HG03175 (cell line): ENCODE data around the gene GSE1.

ENCODE experiments used
- ATAC-seq: cut with Tn5 transposase; IDR thresholded peaks from one replicate; pipeline ENCODE4 v1.9.1; 2021; ENCODE audit warnings: mild to moderate bottlenecking, moderate library complexity; ENCODE audit not compliant: unreplicated experiment

The GSE1 gene

DNA sequence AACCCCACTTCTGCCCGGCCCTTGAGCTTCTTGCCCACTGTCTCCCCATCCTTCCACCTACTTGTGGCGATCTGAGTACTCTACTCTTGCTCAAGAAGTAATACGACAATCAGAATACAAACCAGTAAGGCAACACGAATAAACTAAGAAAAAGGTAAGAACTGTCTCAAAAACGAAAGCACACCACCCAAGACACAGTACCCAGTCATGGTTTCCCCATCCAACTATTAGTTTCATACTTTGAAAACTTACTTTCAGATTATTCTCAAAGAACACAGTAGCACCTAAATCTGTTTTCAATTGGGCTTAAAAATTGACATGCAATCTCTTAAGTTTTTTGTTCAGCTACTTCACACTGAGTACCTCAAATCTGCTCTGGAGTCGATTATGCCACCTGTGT is 61.7 kb downstream of the GSE1 start:
- ATAC-seq, result no peak

DNA sequence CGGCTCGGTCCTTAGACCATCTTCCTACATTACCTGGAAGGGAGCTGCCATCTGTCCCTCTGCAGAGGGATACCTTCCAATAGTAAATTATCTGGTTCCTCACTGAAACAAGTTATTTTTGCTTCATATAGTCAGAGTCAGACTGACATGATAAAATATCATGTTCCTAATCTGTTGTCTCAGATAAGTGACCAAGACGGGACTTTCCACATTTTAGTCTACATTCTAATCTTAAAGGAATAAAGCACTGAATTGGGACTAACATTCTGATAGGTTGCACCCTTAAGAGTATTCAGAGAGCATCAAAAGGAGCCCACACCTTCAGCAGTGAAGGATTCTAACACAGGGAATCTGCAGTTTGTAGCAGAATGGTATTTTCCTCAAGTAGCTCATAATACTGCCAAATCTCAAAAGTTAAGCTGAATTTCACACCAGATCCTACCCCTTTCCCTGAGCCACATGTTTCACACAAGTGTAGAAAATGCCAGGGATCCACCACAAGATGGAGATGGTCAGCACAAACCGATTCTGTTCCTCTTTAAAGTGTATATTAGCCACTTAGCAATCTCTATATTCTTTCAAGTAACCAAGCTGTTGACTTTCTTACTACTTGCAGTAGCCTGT is 62.2 kb downstream of the GSE1 start:
- no peak for ATAC-seq

DNA sequence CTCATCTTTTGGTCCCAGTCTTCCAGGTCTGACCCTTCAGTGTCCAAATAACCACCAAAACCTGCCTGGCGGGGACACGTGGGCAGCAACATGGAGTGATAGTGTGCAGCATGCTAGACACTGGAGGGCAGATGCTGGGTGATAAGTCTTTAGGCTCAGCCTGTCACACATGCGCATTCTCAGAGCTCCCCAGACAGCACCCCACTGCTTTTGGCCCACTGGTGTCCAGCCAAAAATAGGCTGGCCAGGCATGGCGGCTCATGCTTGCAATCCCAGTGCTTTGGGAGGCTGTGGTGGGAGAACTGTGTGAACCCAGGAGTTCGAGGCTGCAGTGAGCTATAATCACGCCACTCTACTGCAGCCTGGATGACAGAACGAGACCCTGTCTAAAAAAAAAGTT is 63.3 kb downstream of the GSE1 start:
- ATAC-seq, result no peak

DNA sequence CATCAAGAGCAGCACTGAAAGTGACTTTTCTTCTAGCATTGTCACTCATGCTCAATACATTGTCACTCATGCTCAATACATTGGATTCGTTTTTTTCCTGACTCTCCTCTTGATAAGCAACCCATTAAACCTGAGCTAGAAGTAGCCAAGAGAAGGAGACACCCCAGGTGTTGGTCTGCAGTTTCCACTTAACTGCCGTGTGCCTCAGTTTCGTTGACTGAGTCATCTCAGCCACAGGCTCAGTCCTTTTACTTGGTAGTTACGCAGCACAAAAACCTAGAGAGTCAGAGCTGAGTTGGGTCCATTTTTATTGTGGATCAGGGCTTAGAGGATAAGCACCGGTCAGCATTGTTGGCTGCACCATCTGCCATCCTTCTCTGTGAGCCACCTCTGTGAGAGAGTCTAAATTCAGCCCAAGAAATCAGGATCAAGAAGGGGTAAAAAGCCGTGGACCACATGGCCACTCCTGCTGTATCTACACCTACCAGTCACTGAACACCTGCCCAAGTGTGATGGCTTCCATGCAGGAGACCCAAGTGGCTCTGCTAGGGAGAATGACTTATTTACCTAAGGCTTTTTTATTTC is 64.4 kb downstream of the GSE1 start:
- no peak for ATAC-seq

DNA sequence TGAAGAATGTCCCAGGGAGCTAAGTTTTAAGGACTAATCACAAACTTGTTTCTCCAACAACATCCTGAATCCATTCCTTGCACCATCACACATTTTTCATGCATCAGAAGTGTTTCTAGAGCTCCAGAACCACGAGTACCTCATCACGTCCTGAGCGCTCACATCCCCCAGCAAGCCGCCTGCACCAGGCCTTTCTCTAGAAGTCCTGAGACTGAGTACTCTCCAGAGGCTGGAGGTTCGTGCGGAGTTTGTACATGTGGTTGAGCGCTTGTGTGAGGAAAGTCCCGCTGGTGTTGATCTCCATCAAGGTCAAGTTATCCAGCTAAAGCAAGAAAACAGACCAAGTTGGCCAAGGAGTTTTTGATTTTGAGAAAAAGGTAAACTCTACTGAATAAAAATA is 64.9 kb downstream of the GSE1 start:
- no peak for ATAC-seq

DNA sequence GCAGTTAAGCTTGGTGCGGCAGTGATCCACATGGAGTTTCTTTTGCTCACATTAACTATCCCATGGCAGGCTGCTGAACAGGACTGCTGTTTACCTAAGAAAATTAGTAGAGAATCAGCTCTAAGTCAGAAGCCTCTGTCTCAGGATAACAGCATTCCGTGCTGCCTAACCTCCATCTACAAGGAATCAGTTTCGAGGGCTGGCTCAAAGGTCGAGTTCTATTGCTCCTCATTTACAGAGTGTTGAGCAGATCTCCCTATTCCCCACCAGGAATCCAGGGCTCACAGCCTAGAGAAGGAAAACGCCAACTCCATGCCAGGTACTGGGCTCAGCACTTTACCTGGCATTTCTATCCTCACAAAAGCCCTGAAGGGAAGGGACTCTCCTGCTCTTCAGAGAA is 65.7 kb downstream of the GSE1 start:
- no peak for ATAC-seq

DNA sequence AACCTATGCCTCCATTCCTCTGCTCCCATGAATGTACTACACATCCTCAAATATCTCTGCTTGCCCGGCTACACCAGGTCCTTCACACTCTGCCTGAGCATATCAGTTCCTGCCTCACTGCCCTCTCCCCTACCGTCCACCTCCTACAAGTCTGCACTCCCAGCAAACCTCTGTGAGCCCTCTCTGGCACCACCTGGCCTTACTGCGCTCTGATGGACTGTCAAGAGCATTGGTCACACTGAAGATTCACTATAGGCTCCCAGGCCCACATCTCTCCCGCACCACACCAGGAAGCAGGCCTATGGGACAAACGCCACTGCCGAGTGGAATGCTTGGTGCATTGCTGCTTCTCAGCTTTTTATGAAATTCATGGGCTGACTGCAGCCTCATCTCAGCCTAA is 66.7 kb downstream of the GSE1 start:
- no peak for ATAC-seq

DNA sequence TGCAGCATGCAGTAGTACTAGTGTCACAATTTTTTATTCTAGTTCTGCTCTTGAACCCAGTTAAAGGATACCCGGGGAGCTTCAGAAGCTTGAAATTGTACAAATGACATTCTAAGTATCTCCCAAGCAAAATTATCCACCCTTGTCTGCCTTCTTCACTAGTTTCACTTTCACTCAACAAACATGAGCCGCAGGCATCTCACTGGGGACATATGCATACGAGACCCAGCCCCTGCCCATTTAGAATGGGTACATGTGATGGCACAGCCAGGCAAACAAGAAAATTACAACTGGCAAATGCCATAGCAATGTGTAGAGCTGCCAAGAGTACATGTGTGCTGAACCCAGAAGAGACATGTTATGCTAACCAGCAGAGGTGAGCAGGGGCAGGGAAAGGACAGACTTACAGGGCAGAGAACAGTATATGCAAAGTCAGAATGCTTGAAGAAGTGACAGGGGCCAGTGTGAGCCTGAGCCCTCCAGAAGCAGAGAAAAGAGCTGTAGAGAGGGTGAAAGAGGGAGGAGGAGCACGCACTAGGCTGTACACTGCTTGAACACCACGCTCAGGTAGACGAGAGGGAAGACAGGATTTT is 67.3 kb downstream of the GSE1 start:
- ATAC-seq, result no peak

DNA sequence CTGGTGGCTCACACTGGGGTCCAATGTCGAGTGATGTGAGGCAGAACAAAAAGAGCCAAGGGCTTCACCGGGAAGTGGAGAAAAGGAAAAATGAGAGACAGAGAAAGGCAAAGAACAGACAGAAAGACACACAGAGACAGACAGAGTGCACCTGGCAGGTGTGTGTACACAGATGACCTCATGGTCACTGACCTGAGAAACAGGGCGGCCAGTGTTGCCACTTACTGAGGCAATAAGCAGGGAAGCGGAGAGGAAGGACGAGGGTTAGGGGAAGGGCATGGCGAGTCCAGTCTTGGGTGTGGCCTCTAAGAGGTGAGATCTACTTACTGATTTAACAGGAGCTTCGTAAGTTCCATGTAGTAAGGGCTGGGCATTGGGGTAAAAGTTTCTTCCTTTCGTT is 68.1 kb downstream of the GSE1 start:
- no peak for ATAC-seq

DNA sequence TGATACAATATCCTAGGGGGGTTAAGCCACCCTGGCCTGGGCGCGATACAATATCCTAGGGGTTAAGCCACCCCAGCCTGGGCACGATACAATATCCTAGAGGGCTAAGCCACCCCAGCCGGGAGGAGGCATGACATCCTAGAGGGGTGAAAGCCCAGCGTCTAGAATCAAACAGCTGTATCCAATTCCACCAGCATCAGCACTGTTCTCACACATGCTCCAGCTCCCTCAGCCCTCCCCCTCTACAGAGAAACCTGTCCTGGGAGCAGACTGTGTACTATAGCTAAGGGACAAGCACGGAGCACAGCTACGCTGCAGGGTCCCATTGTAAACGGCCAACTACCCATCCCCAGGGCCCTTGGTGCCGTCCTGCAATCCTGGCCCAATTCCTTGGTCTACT is 69.4 kb downstream of the GSE1 start:
- no peak for ATAC-seq

DNA sequence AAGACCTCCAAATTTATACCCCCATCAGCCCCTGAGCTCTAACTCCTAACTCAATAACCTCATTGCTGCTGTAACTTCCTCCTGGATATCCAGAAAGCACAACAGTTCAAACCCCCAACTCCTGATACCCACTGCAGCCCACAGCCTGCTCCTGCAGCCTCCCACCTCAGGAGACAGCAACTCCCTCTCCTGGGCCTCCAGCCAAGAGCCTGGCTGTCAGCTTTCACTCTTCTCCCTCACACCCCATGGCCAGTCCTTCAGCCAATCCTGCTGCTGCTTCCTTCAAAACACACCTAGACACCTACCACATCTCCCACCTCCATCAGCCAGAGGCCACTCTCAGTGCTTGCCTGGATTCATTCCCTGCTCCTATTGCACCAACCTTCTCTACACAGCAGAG is 70.2 kb downstream of the GSE1 start:
- no peak for ATAC-seq

DNA sequence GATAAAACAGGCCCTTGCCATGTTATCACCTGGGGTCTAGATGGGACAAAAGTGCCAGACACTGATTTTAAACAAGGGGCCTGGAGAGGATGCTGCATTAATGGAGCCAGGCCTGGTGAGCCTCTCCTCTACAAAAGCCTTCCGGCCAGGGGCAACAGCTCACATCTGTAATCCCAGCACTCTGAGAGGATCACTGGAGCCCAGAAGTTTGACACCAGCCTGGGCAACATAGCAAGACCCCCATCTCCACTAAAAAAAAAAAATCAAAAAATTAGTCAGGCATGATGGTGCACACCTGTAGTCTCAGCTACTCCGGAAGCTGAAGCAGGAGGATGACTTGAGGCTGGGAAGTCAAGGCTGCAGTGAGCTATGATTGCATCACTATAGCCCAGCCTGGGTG is 72.1 kb downstream of the GSE1 start:
- no peak for ATAC-seq

DNA sequence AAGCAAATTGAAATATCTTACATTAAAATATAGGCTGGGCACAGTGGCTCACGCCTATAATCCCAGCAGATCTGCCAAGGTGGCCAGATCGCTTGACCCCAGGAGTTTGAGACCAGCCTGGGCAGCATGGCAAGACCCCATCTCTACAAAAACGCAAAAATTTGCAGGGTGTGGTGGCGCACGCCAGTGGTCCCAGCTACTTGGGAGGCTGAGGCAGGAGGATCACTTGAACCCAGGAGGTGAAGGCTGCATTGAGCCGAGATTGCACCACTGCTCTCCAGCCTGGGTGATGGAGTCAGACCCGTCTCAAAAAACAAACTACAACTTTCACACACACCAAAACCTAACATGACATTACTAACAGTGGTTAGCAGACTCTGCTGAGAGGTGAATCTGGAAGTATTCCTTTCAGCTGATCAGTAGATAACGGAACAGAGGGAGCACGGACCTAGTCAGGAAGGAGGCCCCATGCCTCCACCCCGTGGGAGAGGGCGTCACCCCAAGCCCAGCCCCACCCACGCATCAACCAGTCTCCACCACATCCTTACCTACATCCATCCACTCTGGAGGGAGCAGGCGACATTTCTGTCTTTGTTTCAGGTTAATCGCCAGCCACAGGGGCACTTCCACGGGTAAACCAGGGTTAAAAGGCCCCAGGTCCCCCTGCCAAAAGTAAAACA is 73.9 kb downstream of the GSE1 start:
- no peak for ATAC-seq

DNA sequence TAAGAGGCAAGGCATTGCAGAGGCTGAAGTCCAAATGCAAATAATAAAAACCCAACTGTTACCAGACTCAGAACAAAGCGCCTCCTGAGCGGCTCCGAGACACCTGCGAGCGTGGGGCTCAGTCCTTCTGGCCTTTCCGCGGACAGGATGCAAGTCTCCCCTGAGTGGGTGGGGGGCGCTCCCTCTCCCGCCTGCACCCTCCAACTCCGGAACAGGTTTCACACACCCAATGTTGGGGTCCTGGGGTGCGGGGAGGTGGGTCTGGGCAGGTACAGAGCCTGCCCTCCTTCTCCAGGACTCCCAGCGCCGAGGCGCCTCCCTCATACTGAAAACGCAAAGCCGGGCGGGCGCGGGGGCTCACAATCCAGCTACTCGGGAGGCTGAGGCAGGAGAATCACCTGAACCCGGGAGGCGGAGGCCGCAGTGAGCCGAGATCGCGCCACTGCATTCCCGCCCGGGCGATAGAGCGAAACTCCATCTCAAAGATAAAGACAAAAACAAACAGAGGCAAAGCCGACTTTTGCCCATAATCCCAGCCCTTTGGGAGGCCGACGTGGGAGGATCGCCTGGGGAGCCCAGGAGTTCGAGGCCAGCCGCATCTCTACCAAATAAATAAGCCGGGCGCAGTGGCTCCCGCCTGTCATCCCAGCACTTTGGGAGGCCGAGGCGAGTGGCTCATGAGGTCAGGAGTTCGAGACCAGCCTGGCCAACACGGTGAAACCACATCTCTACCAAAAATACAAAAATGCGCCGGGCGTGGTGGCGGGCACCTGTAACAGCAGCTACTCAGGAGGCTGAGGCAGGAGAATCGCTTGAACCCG is 74.7 kb downstream of the GSE1 start:
- no peak for ATAC-seq

DNA sequence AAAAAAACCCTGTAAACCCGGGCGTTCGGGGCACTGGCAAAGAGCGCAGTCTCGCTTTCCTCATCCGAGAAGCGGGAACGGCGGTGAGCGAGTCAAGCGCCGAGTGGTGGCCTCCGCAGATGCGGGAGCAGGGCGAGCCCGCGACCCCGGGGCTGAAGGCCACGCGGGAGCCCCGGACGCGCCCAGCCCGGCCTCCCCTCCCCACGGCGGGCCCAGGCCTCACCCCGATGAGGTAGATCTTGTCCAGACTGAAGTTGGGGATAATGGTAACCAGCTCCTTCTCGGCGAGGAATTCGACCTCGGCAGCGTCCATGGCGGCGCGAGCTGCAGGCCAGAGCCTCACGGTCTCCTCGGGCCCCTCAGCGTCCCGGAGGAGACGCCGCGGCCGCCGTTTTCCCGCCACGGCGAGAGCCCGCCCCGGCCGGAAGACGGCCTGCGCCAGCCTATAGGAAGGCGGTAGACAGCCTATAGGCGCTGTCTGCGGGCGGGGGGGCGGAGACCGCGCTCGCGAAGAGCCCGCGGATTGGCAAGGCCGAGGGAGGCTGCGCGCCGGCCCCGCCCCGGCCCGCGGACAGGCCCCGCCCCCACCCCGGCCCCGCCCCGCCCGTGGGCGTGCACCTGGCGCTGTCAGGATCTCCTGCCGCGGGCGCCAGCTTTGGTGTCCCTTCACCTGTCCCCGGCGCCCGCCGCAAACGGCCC is 75.6 kb downstream of the GSE1 start, which contains the start of gene GINS2:
Gene GINS2, minus strand, starts transcription at position 369 of the 699 bp plus-strand sequence. Its CDS starts 56 bp downstream, at position 313.
- ATAC-seq, result peak; percentile 97

DNA sequence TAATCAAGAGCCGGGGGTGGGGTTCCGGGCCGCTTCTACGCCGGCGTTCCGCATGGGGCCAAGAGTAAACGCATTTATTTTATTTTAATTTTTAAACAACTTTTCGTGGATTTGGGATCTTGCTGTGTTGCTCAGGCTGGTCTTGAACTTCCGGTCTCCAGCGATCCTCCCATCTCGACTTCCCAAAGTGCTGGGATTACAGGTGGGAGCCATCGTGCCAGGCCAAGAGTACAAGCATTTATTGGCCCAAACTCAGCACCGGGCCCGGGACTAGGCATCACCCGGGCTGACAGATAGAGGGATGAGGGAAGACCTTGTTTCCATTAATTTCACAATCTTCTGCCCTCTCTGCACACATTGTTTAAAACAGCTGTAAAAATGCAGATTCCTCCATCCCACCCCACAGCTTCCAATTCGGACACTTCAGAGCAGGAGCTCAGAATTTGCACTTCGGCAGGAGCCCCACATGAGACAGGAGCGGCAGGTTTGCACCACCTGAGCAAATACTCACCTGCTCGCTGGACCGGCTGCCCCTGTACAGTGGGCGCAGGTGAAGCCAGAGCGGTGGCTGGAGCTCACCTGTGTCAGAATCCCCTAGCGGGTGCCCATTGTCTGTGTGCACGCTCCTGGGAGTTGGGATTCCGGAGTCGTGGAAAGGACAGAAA is 76.3 kb downstream of the GSE1 start:
- no peak for ATAC-seq

DNA sequence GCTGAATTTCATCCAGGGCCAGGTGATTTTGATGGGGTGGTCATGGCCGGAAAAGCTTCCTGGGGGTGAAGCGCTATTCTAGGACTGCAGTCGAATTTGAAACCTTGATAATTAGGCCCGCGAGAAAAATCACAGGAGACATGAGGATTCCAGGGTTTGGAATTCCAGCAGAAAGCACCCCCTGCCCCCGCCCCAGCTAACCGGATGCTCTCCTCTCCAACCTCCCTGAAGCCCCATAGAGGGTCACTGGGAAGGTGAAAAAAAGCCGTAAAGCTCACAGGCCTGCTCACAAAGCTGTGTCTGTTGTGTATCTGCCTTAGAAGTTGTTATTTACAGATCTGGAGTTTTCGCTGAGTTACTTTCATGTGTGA is 76.8 kb downstream of the GSE1 start:
- ATAC-seq, result no peak

DNA sequence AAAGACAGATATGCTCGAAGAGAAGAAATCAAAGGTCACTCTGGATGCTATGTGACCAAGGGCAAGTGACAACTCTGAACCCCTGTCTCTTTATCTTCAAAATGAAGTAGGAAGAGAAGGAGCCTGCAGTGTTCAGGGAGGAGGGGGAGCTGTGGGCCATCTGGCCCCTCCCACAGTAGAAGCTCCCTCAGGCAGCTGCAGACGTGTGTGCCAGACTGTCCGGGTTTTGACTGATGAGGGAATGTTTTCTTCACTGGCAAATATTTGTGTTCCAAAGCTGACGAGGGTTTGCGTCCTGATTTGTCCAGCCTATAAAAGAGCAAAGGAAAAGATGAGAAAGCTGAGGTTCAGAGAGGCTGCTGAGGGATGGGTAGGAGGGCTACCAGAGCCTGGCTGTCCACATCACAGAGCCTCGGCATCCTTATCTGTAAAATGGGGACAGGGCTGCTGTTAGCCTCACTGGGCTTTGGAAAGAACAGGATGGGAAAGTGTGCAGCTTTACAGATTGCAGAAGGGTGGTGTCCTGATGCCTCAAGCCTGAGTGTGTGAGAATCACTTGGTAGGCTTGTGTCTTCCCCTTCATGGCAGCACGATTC is 77.4 kb downstream of the GSE1 start:
- no peak for ATAC-seq

DNA sequence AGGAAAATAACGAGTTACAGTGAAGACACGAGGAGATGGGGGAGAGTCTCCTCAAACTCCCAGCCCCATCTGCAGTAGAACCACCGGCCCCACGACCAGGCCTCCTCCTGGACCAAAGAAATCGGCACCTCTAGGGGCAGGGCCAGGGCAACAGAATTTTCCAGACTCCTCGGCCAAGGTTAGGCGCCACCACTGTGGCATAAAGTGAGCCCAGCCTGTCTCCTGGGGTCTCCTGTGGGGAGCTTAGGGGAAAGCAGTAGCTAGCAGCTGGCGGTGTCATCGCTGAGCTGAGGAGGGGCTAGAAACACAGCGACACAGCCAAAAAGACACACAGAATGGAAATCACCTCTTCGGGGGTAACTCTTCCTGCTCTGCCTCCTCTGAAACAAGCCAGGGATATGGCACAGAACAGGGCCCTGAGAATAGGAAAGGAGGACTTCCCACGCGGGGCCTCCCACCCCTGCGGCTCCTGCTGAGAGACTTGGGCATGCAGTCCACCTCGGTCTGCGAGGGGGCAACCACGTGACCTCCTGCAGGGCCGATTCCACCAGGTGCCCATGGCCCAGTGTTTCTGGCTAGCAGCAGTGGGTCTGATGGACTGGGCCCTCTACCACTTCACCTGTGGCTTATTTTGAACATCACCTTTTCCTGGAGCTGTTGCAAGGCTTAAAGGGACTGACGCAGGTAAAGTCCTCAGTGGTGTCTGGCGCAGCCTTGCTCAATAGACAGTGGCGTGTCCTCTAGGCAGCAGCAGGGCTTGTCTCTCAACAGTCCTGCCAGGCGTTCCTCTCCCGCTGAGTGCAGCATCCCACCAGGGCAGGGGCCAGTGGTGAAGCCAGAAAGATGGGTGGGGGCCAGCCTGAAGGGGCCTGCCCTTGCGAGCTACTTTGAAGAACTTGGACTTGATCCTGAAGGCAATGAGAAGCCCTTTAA is 82.3 kb downstream of the GSE1 start:
- no peak for ATAC-seq
